ENCODE results near the gene HID1. TPM values are rescaled to one million over a fixed set of nuclear protein-coding genes. Genes with fewer than 3 reads are reported as not detected.

HID1 gene
- total RNA-seq, 1 donor from 2014 or later = 157 TPM

DNA sequence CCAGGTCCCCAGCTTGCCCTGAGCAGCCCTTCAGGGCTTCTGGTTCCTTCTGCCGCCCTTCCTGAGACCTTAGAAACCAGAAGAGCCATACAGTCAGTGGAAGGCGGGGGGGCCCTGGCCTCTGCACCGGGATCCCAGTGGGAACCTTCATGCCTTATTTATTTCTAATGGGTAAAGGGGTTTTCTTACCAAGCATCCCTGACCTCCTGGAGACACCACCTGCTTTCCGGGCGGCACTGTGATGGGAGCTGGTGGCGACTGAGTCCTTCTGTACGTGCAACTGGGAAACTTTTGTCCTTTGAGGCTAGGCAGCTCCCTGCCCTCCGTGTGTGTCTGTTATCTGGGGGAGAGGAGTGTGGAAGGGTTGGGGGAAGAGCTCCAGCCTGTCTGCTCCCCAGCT lies 32.7 kb upstream of the HID1 start:
- no peaks in the 10 kb centered on the region for H3K9me3 Mint-ChIP-seq (ENCODE audit: unreplicated experiment)
- peaks cover 25% of the 10 kb centered on the region for H3K36me3 Mint-ChIP-seq (ENCODE audit: low read depth, unreplicated experiment)
- TF ChIP-seq, protein P1, sequence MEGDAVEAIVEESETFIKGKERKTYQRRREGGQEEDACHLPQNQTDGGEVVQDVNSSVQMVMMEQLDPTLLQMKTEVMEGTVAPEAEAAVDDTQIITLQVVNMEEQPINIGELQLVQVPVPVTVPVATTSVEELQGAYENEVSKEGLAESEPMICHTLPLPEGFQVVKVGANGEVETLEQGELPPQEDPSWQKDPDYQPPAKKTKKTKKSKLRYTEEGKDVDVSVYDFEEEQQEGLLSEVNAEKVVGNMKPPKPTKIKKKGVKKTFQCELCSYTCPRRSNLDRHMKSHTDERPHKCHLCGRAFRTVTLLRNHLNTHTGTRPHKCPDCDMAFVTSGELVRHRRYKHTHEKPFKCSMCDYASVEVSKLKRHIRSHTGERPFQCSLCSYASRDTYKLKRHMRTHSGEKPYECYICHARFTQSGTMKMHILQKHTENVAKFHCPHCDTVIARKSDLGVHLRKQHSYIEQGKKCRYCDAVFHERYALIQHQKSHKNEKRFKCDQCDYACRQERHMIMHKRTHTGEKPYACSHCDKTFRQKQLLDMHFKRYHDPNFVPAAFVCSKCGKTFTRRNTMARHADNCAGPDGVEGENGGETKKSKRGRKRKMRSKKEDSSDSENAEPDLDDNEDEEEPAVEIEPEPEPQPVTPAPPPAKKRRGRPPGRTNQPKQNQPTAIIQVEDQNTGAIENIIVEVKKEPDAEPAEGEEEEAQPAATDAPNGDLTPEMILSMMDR (IDR thresholded peaks at IDR 0.05; ENCODE audit: unreplicated experiment) = no peak
- H3K4me1 Mint-ChIP-seq (ENCODE audit: unreplicated experiment) = no peaks in the 10 kb centered on the region
- H3K27ac Mint-ChIP-seq (ENCODE audit: unreplicated experiment) = no peak overlapping the region
- H3K4me3 Mint-ChIP-seq (ENCODE audit: unreplicated experiment) = peak overlapping the region; percentile 73
- no peaks in the 10 kb centered on the region for H3K27me3 Mint-ChIP-seq (ENCODE audit: unreplicated experiment)
- no peak for DNase-seq (ENCODE audit: low spot score)

DNA sequence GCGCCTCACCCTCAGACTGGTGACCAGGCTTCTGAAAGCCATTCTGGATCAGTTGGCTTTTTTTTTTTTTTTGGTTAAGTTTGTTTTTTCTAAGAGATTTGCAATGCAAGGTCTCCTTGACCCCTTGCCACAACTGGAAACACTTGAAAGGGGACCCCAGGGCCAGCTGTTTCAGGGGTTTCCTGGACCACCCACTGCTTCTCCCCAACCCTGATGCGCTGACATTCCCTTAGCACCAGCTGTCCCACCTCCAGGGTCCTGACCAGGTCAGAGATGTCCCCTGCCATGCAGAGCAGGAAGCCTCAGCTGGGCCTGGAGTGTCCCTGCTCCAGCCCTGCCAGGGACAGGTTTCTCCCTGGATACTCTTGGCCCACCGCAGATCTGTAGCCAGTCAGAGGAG lies 31.8 kb upstream of the HID1 start:
- Mint-ChIP-seq H3K4me1 (ENCODE audit: unreplicated experiment) (no peaks in the 10 kb centered on the region), H3K27ac (ENCODE audit: unreplicated experiment) (no peak overlapping the region), H3K36me3 (ENCODE audit: low read depth, unreplicated experiment) (peaks cover 25% of the 10 kb centered on the region), H3K4me3 (ENCODE audit: unreplicated experiment) (no peak overlapping the region), H3K9me3 (ENCODE audit: unreplicated experiment) (no peaks in the 10 kb centered on the region), H3K27me3 (ENCODE audit: unreplicated experiment) (no peaks in the 10 kb centered on the region)
- DNase-seq (ENCODE audit: low spot score) = no peak
- TF ChIP-seq, protein P1 (IDR thresholded peaks at IDR 0.05; ENCODE audit: unreplicated experiment) = no peak

DNA sequence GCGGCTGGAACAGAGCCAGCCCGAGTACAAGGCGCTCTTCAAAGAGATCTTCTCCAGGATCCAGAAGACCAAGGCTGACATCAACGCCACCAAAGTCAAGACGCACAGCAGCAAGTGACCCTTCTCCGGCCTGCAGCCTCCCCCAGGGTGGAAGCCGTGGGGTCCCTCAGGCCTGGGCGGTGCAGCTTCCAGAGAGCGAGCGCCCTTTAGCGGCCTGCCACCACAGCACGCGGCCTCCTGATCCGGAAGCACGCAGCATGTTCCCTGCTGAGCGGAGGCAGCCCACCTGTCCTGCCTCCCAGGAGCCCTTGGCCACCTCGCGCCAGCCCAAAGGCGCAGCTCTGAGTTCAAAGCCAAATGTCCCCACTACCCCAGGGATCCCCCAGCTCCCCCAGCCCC lies 31.4 kb upstream of the HID1 start:
- TF ChIP-seq, protein P1 (IDR thresholded peaks at IDR 0.05; ENCODE audit: unreplicated experiment) = no peak
- Mint-ChIP-seq H3K9me3 (ENCODE audit: unreplicated experiment) (no peaks in the 10 kb centered on the region), H3K4me1 (ENCODE audit: unreplicated experiment) (no peaks in the 10 kb centered on the region), H3K27me3 (ENCODE audit: unreplicated experiment) (no peaks in the 10 kb centered on the region), H3K4me3 (ENCODE audit: unreplicated experiment) (no peak overlapping the region), H3K27ac (ENCODE audit: unreplicated experiment) (no peak overlapping the region), H3K36me3 (ENCODE audit: low read depth, unreplicated experiment) (peaks cover 25% of the 10 kb centered on the region)
- no peak for DNase-seq (ENCODE audit: low spot score)

DNA sequence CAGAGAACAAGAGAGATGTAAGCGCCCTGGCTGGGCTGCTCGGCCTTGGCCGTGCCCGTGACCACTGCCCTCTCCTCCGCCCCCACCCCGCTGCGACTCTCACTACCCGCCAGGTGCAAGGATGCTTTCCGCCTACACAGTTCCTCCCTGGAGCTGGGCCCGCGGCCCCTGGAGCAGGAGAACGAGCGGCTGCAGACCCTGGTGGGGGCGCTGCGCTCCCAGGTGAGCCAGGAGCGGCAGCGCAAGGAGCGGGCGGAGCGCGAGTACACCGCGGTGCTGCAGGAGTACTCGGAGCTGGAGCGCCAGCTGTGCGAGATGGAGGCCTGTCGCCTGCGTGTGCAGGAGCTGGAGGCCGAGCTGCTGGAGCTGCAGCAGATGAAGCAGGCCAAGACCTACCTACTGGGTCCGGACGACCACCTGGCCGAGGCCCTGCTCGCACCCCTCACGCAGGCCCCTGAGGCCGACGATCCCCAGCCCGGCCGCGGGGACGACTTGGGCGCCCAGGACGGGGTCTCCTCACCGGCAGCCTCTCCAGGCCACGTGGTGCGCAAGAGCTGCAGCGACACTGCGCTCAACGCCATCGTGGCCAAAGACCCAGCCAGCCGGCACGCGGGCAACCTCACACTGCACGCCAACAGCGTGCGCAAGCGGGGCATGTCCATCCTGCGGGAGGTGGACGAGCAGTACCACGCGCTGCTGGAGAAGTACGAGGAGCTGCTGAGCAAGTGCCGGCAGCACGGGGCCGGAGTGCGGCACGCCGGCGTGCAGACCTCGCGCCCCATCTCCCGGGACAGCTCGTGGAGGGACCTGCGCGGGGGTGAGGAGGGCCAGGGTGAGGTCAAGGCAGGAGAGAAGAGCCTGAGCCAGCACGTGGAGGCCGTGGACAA lies 30.8 kb upstream of the HID1 start:
- no peak overlapping the region for H3K4me3 Mint-ChIP-seq (ENCODE audit: unreplicated experiment)
- peaks cover 6% of the 10 kb centered on the region for H3K4me1 Mint-ChIP-seq (ENCODE audit: unreplicated experiment)

More for the DNA sequence above, 30.8 kb upstream of the HID1 start:
- Mint-ChIP-seq H3K27ac (ENCODE audit: unreplicated experiment) (no peak overlapping the region), H3K36me3 (ENCODE audit: low read depth, unreplicated experiment) (peaks cover 25% of the 10 kb centered on the region), H3K27me3 (ENCODE audit: unreplicated experiment) (no peaks in the 10 kb centered on the region), H3K9me3 (ENCODE audit: unreplicated experiment) (no peaks in the 10 kb centered on the region)
- no peak for DNase-seq (ENCODE audit: low spot score)
- TF ChIP-seq, protein P1 (IDR thresholded peaks at IDR 0.05; ENCODE audit: unreplicated experiment) = no peak

All from endothelial cell (in vitro differentiated cells).